Smooth muscle cell (in vitro differentiated cells): Measurements from ENCODE around the gene CCDC28A. TPM values are rescaled to one million over a fixed set of nuclear protein-coding genes. Genes with fewer than 3 reads are reported as not detected.

Source experiments
- DNase-seq: peaks from one replicate; lab custom pipeline; 2025; ENCODE audit not compliant: unreplicated experiment; lab: John Stamatoyannopoulos, UW
- H2AFZ ChIP-seq: fragments of 200-600 bp; sonication (generic); 2 replicates; pipeline ENCODE4 v1.6.0; 2016; ENCODE audit warnings: antibody characterized with exemption, low read depth, mild to moderate bottlenecking
- H3F3A ChIP-seq: fragments of 200-600 bp; sonication (generic); 2 replicates; pipeline ENCODE4 v1.6.0; 2017; ENCODE audit warnings: antibody characterized with exemption, low read depth
- H3K27ac ChIP-seq: fragments of 200-600 bp; sonication (generic); 2 replicates; pipeline ENCODE4 v1.5.1; 2016; ENCODE audit warnings: low read depth, mild to moderate bottlenecking
- H3K27me3 ChIP-seq: fragments of 200-600 bp; sonication (generic); 2 replicates; pipeline ENCODE4 v1.6.1; 2016; ENCODE audit warnings: low read depth, mild to moderate bottlenecking
- H3K36me3 ChIP-seq: fragments of 200-600 bp; sonication (generic); 2 replicates; pipeline ENCODE4 v1.5.1; 2016; ENCODE audit warnings: low read depth
- H3K4me1 ChIP-seq: fragments of 200-600 bp; sonication (generic); 2 replicates; pipeline ENCODE4 v1.5.1; 2016; ENCODE audit warnings: low read depth
- H3K4me2 ChIP-seq: fragments of 200-600 bp; sonication (generic); 2 replicates; pipeline ENCODE4 v1.6.0; 2016; ENCODE audit warnings: mild to moderate bottlenecking
- H3K4me3 ChIP-seq: fragments of 200-600 bp; sonication (generic); 2 replicates; pipeline ENCODE4 v1.5.1; 2016; ENCODE audit warnings: mild to moderate bottlenecking
- H3K79me2 ChIP-seq: fragments of 200-600 bp; sonication (generic); 2 replicates; pipeline ENCODE4 v1.6.0; 2016; ENCODE audit warnings: low read depth, mild to moderate bottlenecking
- H3K9ac ChIP-seq: fragments of 200-600 bp; sonication (generic); 2 replicates; pipeline ENCODE4 v1.6.0; 2016; ENCODE audit warnings: low read depth
- H3K9me3 ChIP-seq: fragments of 200-600 bp; sonication (generic); replicated peaks from 2 replicates; pipeline ENCODE4 v1.5.1; 2016; ENCODE audit warnings: low read depth
- H4K20me1 ChIP-seq: fragments of 200-600 bp; sonication (generic); 2 replicates; pipeline ENCODE4 v1.6.0; 2016; ENCODE audit warnings: low read depth
- CTCF ChIP-seq: fragments of 200-600 bp; sonication (generic); IDR thresholded peaks from 2 replicates; pipeline ENCODE4 v1.5.1; 2017; ENCODE audit warnings: borderline replicate concordance, mild to moderate bottlenecking, antibody characterized with exemption; ENCODE audit not compliant: insufficient read depth, poor library complexity, severe bottlenecking
- WGBS: methylation state at CpG from one replicate; pipeline ENCODE4 v1.1.7; 2016; ENCODE audit warnings: low lambda C conversion rate; 5-methylcytosine and 5-hydroxymethylcytosine counted together
- polyA plus RNA-seq: library from polyadenylated mRNA; unstranded; fragments of >200 nt; fragmentation: Nextera tagmentation; extraction: Ambion mirVana; gene quantifications from 2 replicates; pipeline ENCODE4 v1.2.1, GENCODE V29; 2016
- total RNA-seq: library from RNA; depleted of rRNA; stranded (reverse); fragments of >200 nt; gene quantifications from 2 replicates; pipeline ENCODE4 v1.2.3, GENCODE V29; 2014

CCDC28A gene
- total RNA-seq (9.5 and 13.9 TPM in 2 replicates), polyA plus RNA-seq (12.3 and 13.2 TPM in 2 replicates)

GRCh38 chr6:138773177-138774091 is at the start of gene CCDC28A:
Gene CCDC28A, plus strand, starts transcription at chr6:138773769. Its CDS starts 2,352 bp downstream, at chr6:138776121.
- WGBS, result under 1% methylated on average over 47 of the region's 47 CpGs
- Histone ChIP-seq H3K9me3 (no peaks in the 10 kb centered on the region), H3F3A (no peaks in the 10 kb centered on the region), H3K4me1 (peaks cover 8% of the 10 kb centered on the region), H3K27ac (peak within 1 kb of the TSS; percentile 98), H3K27me3 (no peaks in the 10 kb centered on the region), H2AFZ (peak within 1 kb of the TSS; percentile 99), H3K4me2 (peak within 1 kb of the TSS; percentile 94), H3K4me3 (peak within 1 kb of the TSS; percentile 98), H3K9ac (peak within 1 kb of the TSS; percentile 98), H3K79me2 (peaks cover 11% of the 10 kb centered on the region), H4K20me1 (no peaks in the 10 kb centered on the region), H3K36me3 (no peaks in the 10 kb centered on the region)
- no peak for TF ChIP-seq CTCF
- DNase-seq, result peak; percentile 72

GRCh38 chr6:138724015-138724414 is 49.6 kb upstream of the CCDC28A start:
- peak; percentile 26 for TF ChIP-seq CTCF
- H2AFZ ChIP-seq, result no peak overlapping the region
- peaks cover 13% of the 10 kb centered on the region for H3K4me1 ChIP-seq
- peak overlapping the region; percentile 52 for H3K4me2 ChIP-seq
- peak overlapping the region; percentile 25 for H3K9ac ChIP-seq
- no peaks in the 10 kb centered on the region for H3K27me3 ChIP-seq
- no peaks in the 10 kb centered on the region for H3K9me3 ChIP-seq
- WGBS, result 24% methylated on average over 3 of the region's 3 CpGs
- no peak overlapping the region for H3K4me3 ChIP-seq
- no peaks in the 10 kb centered on the region for H3K36me3 ChIP-seq
- no peak for DNase-seq
- H4K20me1 ChIP-seq, result no peaks in the 10 kb centered on the region
- H3F3A ChIP-seq, result peaks cover 12% of the 10 kb centered on the region
- H3K27ac ChIP-seq, result peak overlapping the region; percentile 85
- H3K79me2 ChIP-seq, result no peaks in the 10 kb centered on the region

GRCh38 chr6:138726066-138726756 is 47.4 kb upstream of the CCDC28A start:
- DNase-seq, result no peak
- 82% methylated on average over 7 of the region's 7 CpGs for WGBS
- H2AFZ ChIP-seq, result no peak overlapping the region
- H3K9ac ChIP-seq, result no peak overlapping the region
- H3K9me3 ChIP-seq, result no peaks in the 10 kb centered on the region
- peaks cover 13% of the 10 kb centered on the region for H3K4me1 ChIP-seq
- peaks cover 12% of the 10 kb centered on the region for H3F3A ChIP-seq
- H3K27ac ChIP-seq, result peak overlapping the region; percentile 34
- TF ChIP-seq CTCF, result no peak
- no peaks in the 10 kb centered on the region for H3K27me3 ChIP-seq
- no peaks in the 10 kb centered on the region for H3K36me3 ChIP-seq
- H4K20me1 ChIP-seq, result no peaks in the 10 kb centered on the region
- no peak overlapping the region for H3K4me3 ChIP-seq
- peak overlapping the region; percentile 30 for H3K4me2 ChIP-seq
- H3K79me2 ChIP-seq, result no peaks in the 10 kb centered on the region
